ENCODE results near the gene NOL12. TPM values are rescaled to one million over a fixed set of nuclear protein-coding genes. Genes with fewer than 3 reads are reported as not detected.

The NOL12 gene
- polyA plus RNA-seq, 1 of the 3 experiments (the other 2 are of a cell fraction): 52.2 TPM

- Histone ChIP-seq H3K4me2 (no peak overlapping the region), H4K20me1 (ENCODE audit: insufficient read depth) (no peaks in the 10 kb centered on the region), H3K79me2 (ENCODE audit: insufficient read depth) (no peaks in the 10 kb centered on the region), H2AFZ (ENCODE audit: low read depth) (no peak overlapping the region), H3K9me2 (no peaks in the 10 kb centered on the region), H3K9ac (no peak overlapping the region), H3K4me3 (ENCODE audit: low read depth in 2 of 2, low read length in 1 of 2) (no peak overlapping the region), H3K36me3 (replicated peaks in 1 of 2; ENCODE audit: control insufficient read depth in 1 of 2, insufficient read depth in 2 of 2, low read length in 1 of 2) (no peaks in the 10 kb centered on the region), H3K27me3 (ENCODE audit: insufficient read depth) (no peaks in the 10 kb centered on the region), H3K4me1 (ENCODE audit: control insufficient read depth in 1 of 2, insufficient read depth in 2 of 2, low read depth in 1 of 2, low read length in 1 of 2) (peaks cover 0 to 10% of the 10 kb centered on the region in 2 experiments; a peak in 2 of 4 replicates), H3K9me3 (no peaks in the 10 kb centered on the region), H3K27ac (ENCODE audit: low read depth in 2 of 2, low read length in 1 of 2) (no peak overlapping the region), H3F3A (replicated peaks; ENCODE audit: insufficient read depth) (peaks cover 5% of the 10 kb centered on the region)
- ChIA-PET POLR2A (no interaction called here), CTCF (interaction anchor here (0.7 to 6.8 kb wide), 2 partner anchors 37 to 91 kb away, joined by 3 to 45 read pairs; no protein-coding TSS in a partner anchor)
- DNase-seq: no peak
- TF ChIP-seq FOXM1 (IDR thresholded peaks at IDR 0.05; ENCODE audit: low read depth) (no peak), GABPA (IDR thresholded peaks at IDR 0.05; ENCODE audit: low read depth) (no peak), USF1 (IDR thresholded peaks at IDR 0.05; ENCODE audit: borderline replicate concordance, low read depth) (no peak), TAF1 (IDR thresholded peaks at IDR 0.05; ENCODE audit: borderline replicate concordance, low read depth, low read length) (no peak), MEF2A (IDR thresholded peaks at IDR 0.05; ENCODE audit: borderline replicate concordance, low read depth) (no peak), EP300 (IDR thresholded peaks at IDR 0.05; ENCODE audit: borderline replicate concordance in 1 of 2, low read depth in 1 of 2, low read length in 1 of 2) (no peak), TCF12 (IDR thresholded peaks at IDR 0.05) (no peak), IRF3 (IDR thresholded peaks at IDR 0.05; ENCODE audit: low read depth, low read length) (no peak), POLR2AphosphoS5 (IDR thresholded peaks at IDR 0.05; ENCODE audit: low read depth, low read length) (no peak), RCOR1 (IDR thresholded peaks at IDR 0.05; ENCODE audit: low read length) (no peak), FOSL2 (IDR thresholded peaks at IDR 0.05; ENCODE audit: borderline replicate concordance, low read depth) (no peak), RAD21 (IDR thresholded peaks at IDR 0.05; ENCODE audit: low read length) (no peak), ZBTB33 (IDR thresholded peaks at IDR 0.05; ENCODE audit: borderline replicate concordance, low read depth) (no peak), NRF1 (IDR thresholded peaks at IDR 0.05; ENCODE audit: low read depth, low read length) (no peak), GATA2 (CRISPR knock-in tag; IDR thresholded peaks at IDR 0.05) (no peak), RXRA (IDR thresholded peaks at IDR 0.05; ENCODE audit: borderline replicate concordance, low read depth) (no peak)
- 87% methylated on average over 10 of the region's 19 CpGs for WGBS (ENCODE audit: low lambda C conversion rate)
Measured at GRCh38 chr22:37732699-37733607, 46.8 kb downstream of the NOL12 start.

Data from SK-N-SH (cell line).